Activated CD8-positive, alpha-beta T cell treated with anti-CD3 and anti-CD28 coated beads for 36 hours (primary cell): Measurements from ENCODE around the gene DUSP19. TPM values are rescaled to one million over a fixed set of nuclear protein-coding genes. Genes with fewer than 3 reads are reported as not detected.

Experiments used
- ATAC-seq: fragments of 200-7000 bp; cut with Tn5 transposase; one replicate; pipeline ENCODE4 v1.10.0; 2021; ENCODE audit warnings: mild to moderate bottlenecking, moderate library complexity
- CTCF ChIA-PET: fragments of 350-600 bp; sonication (Branson Sonifier 250); formaldehyde crosslinking; loops from one replicate; lab custom pipeline; 2021; ENCODE audit warnings: antibody characterized with exemption; lab: Charles Lee
- POLR2A ChIA-PET: fragments of 350-600 bp; sonication (Branson Sonifier 250); formaldehyde crosslinking; loops from one replicate; lab custom pipeline; 2021; ENCODE audit warnings: antibody characterized with exemption; lab: Charles Lee
- DNase-seq: peaks from one replicate; pipeline ENCODE4 v3.0.0-alpha.2; 2020
- H3K27ac Mint-ChIP-seq: one replicate; pipeline ENCODE4 v1.8.0; 2021; ENCODE audit warnings: mild to moderate bottlenecking, mixed read lengths
- H3K27me3 Mint-ChIP-seq: one replicate; pipeline ENCODE4 v1.8.0; 2021; ENCODE audit warnings: mixed read lengths
- H3K36me3 Mint-ChIP-seq: one replicate; pipeline ENCODE4 v1.8.0; 2021; ENCODE audit warnings: low read depth, mixed read lengths
- H3K4me1 Mint-ChIP-seq: one replicate; pipeline ENCODE4 v1.8.0; 2021; ENCODE audit warnings: low read depth, mixed read lengths
- H3K4me3 Mint-ChIP-seq: one replicate; pipeline ENCODE4 v1.8.0; 2021; ENCODE audit warnings: mild to moderate bottlenecking, moderate library complexity, mixed read lengths
- H3K9me3 Mint-ChIP-seq: one replicate; pipeline ENCODE4 v1.8.0; 2021; ENCODE audit warnings: mixed read lengths
- intact Hi-C: fragments of 100-400 bp; cut with micrococcal nuclease; formaldehyde crosslinking; loops from one replicate; pipeline ENCODE4 v1.10.0; 2022
- total RNA-seq, 2 experiments: library from RNA; stranded (reverse); gene quantifications; one replicate each; pipeline ENCODE4 v1.2.3, GENCODE V29; 2021
- TF ChIP-seq, protein P1 (sequence below): fragments of 200-600 bp; IDR thresholded peaks from one replicate; pipeline ENCODE4 v1.8.0; 2022; ENCODE audit warnings: antibody characterized with exemption, mild to moderate bottlenecking

Gene DUSP19
- total RNA-seq, 2 experiments from 2014 or later = 2.1 to 2.3 TPM

DNA sequence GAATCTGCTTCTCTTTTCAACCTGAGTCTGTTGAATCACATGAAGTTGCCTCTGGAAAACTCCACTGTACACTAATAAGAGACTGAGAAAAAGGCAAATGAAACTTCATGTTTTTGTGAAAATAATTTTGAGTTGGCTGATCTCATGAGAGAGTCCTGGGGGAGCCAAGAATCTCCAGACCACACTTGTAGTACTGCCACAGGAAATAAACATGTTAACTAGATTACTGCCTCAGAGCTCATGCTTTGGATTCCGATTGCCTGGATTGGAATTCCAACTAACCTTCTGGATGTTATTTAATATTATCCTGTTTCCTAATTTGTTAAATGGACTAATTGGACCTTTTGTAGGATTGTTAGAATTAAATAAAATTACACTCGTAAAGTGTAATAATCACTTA lies 70.9 kb downstream of the DUSP19 start:
- ATAC-seq (no peak), DNase-seq (no peak)
- H3K27me3 Mint-ChIP-seq = no peaks in the 10 kb centered on the region
- H3K36me3 Mint-ChIP-seq = peaks cover 73% of the 10 kb centered on the region
- no peak overlapping the region for H3K27ac Mint-ChIP-seq
- peaks cover 3% of the 10 kb centered on the region for H3K9me3 Mint-ChIP-seq
- H3K4me1 Mint-ChIP-seq = peaks cover 13% of the 10 kb centered on the region
- POLR2A ChIA-PET = interaction anchor here (0.6 kb wide), 1 partner anchor 21 kb away, joined by 4 read pairs; no protein-coding TSS in a partner anchor
- CTCF ChIA-PET = no interaction called here
- no peak overlapping the region for H3K4me3 Mint-ChIP-seq
- TF ChIP-seq, protein P1, sequence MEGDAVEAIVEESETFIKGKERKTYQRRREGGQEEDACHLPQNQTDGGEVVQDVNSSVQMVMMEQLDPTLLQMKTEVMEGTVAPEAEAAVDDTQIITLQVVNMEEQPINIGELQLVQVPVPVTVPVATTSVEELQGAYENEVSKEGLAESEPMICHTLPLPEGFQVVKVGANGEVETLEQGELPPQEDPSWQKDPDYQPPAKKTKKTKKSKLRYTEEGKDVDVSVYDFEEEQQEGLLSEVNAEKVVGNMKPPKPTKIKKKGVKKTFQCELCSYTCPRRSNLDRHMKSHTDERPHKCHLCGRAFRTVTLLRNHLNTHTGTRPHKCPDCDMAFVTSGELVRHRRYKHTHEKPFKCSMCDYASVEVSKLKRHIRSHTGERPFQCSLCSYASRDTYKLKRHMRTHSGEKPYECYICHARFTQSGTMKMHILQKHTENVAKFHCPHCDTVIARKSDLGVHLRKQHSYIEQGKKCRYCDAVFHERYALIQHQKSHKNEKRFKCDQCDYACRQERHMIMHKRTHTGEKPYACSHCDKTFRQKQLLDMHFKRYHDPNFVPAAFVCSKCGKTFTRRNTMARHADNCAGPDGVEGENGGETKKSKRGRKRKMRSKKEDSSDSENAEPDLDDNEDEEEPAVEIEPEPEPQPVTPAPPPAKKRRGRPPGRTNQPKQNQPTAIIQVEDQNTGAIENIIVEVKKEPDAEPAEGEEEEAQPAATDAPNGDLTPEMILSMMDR = no peak
- intact Hi-C loops = no loop called here

Other genes starting within 250 kb of the DUSP19 start
- not detected for gene FRZB, start 212.1 kb upstream of the DUSP19 start, total RNA-seq
- gene NCKAP1, start 40.3 kb upstream of the DUSP19 start, total RNA-seq = 1 to 10 TPM; 3.1 to 3.9 TPM
- gene NUP35, start 45.7 kb downstream of the DUSP19 start, total RNA-seq = 10 to 100 TPM; 25.1 to 27.1 TPM